ENCODE data around the gene KIF2A.
A peak's percentile ranks its signal among the peaks of the same experiment; 100 is the strongest.

Gene KIF2A

GRCh38 chr5:62386824-62387223, 80.8 kb downstream of the KIF2A start:
- no peak for DNase-seq

- no peak for DNase-seq
Observed at GRCh38 chr5:62395210-62395950, 89.4 kb downstream of the KIF2A start.

GRCh38 chr5:62403411-62404250, 97.6 kb downstream of the KIF2A start, which contains the start of gene DIMT1:
Gene DIMT1, minus strand, starts transcription at chr5:62403905. Its CDS starts 133 bp downstream, at chr5:62403772.
- DNase-seq: peak; percentile 89

- DNase-seq: peak; percentile 99
Observed at GRCh38 chr5:62412549-62413329, 106.7 kb downstream of the KIF2A start, which contains the start of gene IPO11. Gene IPO11, plus strand, starts transcription at chr5:62412763. Its CDS starts 24,517 bp downstream, at chr5:62437280.

- DNase-seq: no peak
Observed at GRCh38 chr5:62413711-62414110, 107.7 kb downstream of the KIF2A start.

GRCh38 chr5:62418462-62419076, 112.6 kb downstream of the KIF2A start:
- no peak for DNase-seq

DNA sequence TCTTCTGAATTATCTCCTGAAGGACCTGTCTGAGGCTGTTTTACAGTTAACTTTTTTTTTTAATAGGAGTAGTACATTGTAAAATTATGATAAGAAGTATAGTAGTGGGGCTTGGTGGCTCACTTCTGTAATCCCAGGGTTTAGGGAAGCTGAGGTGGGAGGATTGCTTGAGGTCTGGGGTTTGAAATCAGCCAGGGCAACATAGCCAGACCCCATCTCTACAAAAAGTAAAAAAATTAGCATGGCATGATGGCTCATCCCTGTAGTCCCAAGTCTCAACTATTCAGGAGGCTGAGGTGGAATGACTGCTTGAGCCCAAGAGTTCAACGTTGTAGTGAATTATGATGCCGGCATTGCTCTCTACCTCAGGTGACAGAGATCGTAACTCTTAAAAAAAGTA, 113.6 kb downstream of the KIF2A start:
- no peak for DNase-seq

GRCh38 chr5:62421414-62421813, 115.4 kb downstream of the KIF2A start:
- no peak for DNase-seq

GRCh38 chr5:62424763-62425162, 118.8 kb downstream of the KIF2A start:
- no peak for DNase-seq

DNA sequence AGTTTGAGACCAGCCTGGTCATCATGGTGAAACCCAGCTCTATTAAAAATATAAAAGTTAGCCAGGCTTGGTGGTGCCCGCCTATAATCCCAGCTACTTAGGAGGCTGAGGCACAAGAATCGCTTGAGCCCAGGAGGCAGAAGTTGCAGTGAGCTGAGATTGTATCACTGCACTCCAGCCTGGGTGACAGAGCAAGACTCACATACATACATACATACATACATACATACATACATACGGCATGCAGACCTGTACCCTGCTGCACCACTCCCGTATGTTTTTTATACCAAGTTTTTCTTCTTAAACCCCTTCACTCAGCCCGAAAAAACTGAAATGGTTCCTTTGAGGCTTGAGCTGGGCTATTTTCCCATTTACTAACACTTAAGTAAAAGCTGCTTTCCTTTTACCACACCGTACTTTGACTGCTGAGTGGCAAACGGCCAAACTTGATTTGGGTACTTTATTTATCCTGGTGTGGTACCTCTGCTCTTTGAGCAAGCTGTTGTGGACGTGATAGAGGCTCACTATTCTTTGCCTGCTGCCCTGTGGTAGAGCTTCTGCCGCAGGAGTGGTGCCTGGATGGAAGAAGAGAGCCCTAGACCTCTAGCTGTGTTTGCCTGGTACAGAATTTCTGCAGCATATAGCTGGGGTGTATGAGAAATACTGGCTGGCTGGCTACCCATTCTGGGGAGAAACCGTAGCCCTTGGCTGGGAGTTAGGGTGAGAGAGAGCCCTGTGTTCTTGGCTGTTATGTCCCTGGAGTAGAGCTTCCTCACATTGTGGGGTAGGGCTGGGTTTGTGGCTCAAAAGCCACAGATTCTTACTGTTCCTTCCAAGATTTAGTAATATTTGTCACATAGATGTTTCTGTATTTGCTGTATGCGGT, 126.0 kb downstream of the KIF2A start:
- DNase-seq: no peak

DNA sequence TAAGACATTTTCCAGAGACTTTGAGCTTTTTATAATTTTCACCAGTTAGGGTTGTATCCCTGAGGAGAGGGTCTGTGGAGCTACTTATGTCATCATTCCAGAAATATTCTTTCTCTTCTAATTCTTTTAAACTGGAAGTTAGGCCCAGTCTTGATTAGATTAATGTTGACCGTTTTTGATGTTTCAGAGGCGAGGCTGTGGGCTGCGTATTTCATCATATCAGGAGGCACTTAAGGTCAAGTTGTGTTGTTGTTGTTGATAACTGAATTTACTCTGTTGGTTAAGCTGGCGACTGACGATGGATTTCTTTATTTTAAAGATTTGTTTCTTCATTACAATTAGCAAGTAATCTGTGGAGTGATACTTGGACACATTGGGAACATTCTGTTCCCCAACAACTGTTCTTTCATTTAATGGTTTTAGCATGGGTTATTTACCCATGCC, 126.6 kb downstream of the KIF2A start:
- no peak for DNase-seq

Measured in activated T-cell treated with anti-CD3 and anti-CD28 coated beads, Interleukin-2, amount 50 U/mL, for 1 hour (primary cell).